Subcutaneous abdominal adipose tissue (tissue), 5 donors: ENCODE results near the gene BCL2.

Experiments
- H3K27ac ChIP-seq: one replicate; pipeline ENCODE4 v1.7.0; 2013; ENCODE audit warnings: low read depth, mild to moderate bottlenecking, inconsistent platforms, low read length, moderate library complexity
- H3K27me3 ChIP-seq, 5 donors: one replicate each; pipeline ENCODE4 v1.7.0; 2013; ENCODE audit warnings: low read length in 5 of 5, inconsistent platforms in 1 of 5; ENCODE audit not compliant: control insufficient read depth in 5 of 5, insufficient read depth in 4 of 5
- H3K36me3 ChIP-seq, 5 donors: one replicate each; pipeline ENCODE4 v1.7.0; 2013; ENCODE audit warnings: low read length in 5 of 5; ENCODE audit not compliant: control insufficient read depth in 5 of 5, insufficient read depth in 5 of 5
- H3K4me1 ChIP-seq, 5 donors: one replicate each; pipeline ENCODE4 v1.7.0; 2013; ENCODE audit warnings: low read length in 5 of 5, mild to moderate bottlenecking in 3 of 5, moderate library complexity in 1 of 5; ENCODE audit not compliant: control insufficient read depth in 5 of 5, insufficient read depth in 5 of 5
- H3K4me3 ChIP-seq, 5 donors: one replicate each; pipeline ENCODE4 v1.7.0; 2013; ENCODE audit warnings: low read length in 5 of 5, low read depth in 1 of 5
- H3K9ac ChIP-seq, 5 donors: one replicate each; pipeline ENCODE4 v1.7.0; 2013; ENCODE audit warnings: low read length in 5 of 5, mild to moderate bottlenecking in 4 of 5, moderate library complexity in 3 of 5
- H3K9me3 ChIP-seq, 5 donors: one replicate each; pipeline ENCODE4 v1.7.0; 2013; ENCODE audit warnings: low read length in 5 of 5; ENCODE audit not compliant: control insufficient read depth in 5 of 5
- donor health status: healthy.
- donor health status: healthy.
- donor health status: healthy.
- donor health status: healthy.
- donor health status: healthy.

Gene BCL2

GRCh38 chr18:63142594-63143225 lies 176.9 kb downstream of the BCL2 start:
- Histone ChIP-seq H3K4me3 (peak overlapping the region in 3 of 5 donors; percentile 5 to 19 (median 11)), H3K4me1 (peaks cover 4 to 78% (median 67%) of the 10 kb centered on the region in 5 donors), H3K9me3 (no peaks in the 10 kb centered on the region), H3K36me3 (no peaks in the 10 kb centered on the region), H3K27ac (peak overlapping the region; percentile 14), H3K27me3 (no peaks in the 10 kb centered on the region), H3K9ac (no peak overlapping the region)

GRCh38 chr18:63141778-63142176 lies 177.8 kb downstream of the BCL2 start:
- no peaks in the 10 kb centered on the region for H3K27me3 ChIP-seq
- no peaks in the 10 kb centered on the region for H3K36me3 ChIP-seq
- no peak overlapping the region for H3K27ac ChIP-seq
- H3K4me1 ChIP-seq: peaks cover 5 to 72% (median 61%) of the 10 kb centered on the region in 5 donors
- H3K9ac ChIP-seq: peak overlapping the region in 1 of 5 donors; percentile 35
- no peaks in the 10 kb centered on the region for H3K9me3 ChIP-seq
- no peak overlapping the region for H3K4me3 ChIP-seq

- no peak overlapping the region for H3K4me3 ChIP-seq
- H3K4me1 ChIP-seq: peaks cover 5 to 67% (median 55%) of the 10 kb centered on the region in 5 donors
- peak overlapping the region in 1 of 5 donors; percentile 35 for H3K9ac ChIP-seq
- no peaks in the 10 kb centered on the region for H3K9me3 ChIP-seq
- no peaks in the 10 kb centered on the region for H3K27me3 ChIP-seq
- H3K36me3 ChIP-seq: no peaks in the 10 kb centered on the region
- no peak overlapping the region for H3K27ac ChIP-seq
Measured at GRCh38 chr18:63140997-63141777, 178.4 kb downstream of the BCL2 start.

- H3K9me3 ChIP-seq: no peaks in the 10 kb centered on the region
- no peak overlapping the region for H3K4me3 ChIP-seq
- no peak overlapping the region for H3K27ac ChIP-seq
- no peaks in the 10 kb centered on the region for H3K27me3 ChIP-seq
- no peak overlapping the region for H3K9ac ChIP-seq
- no peaks in the 10 kb centered on the region for H3K36me3 ChIP-seq
- peaks cover 5 to 59% (median 43%) of the 10 kb centered on the region in 5 donors for H3K4me1 ChIP-seq
Measured at GRCh38 chr18:63140038-63140450, 179.5 kb downstream of the BCL2 start.

- Histone ChIP-seq H3K9me3 (no peaks in the 10 kb centered on the region), H3K4me1 (peaks cover 5 to 53% (median 42%) of the 10 kb centered on the region in 5 donors), H3K4me3 (peak overlapping the region in 4 of 5 donors; percentile 40 to 44 (median 43)), H3K9ac (peak overlapping the region in 2 of 5 donors; percentile 7 to 30), H3K36me3 (no peaks in the 10 kb centered on the region), H3K27me3 (no peaks in the 10 kb centered on the region), H3K27ac (peak overlapping the region; percentile 42)
Measured at GRCh38 chr18:63138436-63139340, 180.9 kb downstream of the BCL2 start.

- no peaks in the 10 kb centered on the region for H3K9me3 ChIP-seq
- H3K36me3 ChIP-seq: no peaks in the 10 kb centered on the region
- no peaks in the 10 kb centered on the region for H3K27me3 ChIP-seq
- peak overlapping the region in 1 of 5 donors; percentile 30 for H3K9ac ChIP-seq
- peaks cover 5 to 46% (median 36%) of the 10 kb centered on the region in 5 donors for H3K4me1 ChIP-seq
- H3K4me3 ChIP-seq: peak overlapping the region; percentile 0 to 44 (median 42)
- peak overlapping the region; percentile 42 for H3K27ac ChIP-seq
Measured at GRCh38 chr18:63137999-63138435, 181.6 kb downstream of the BCL2 start.

- no peaks in the 10 kb centered on the region for H3K27me3 ChIP-seq
- peaks cover 5 to 42% (median 31%) of the 10 kb centered on the region in 5 donors for H3K4me1 ChIP-seq
- H3K9ac ChIP-seq: no peak overlapping the region
- no peak overlapping the region for H3K27ac ChIP-seq
- no peaks in the 10 kb centered on the region for H3K36me3 ChIP-seq
- H3K9me3 ChIP-seq: no peaks in the 10 kb centered on the region
- H3K4me3 ChIP-seq: no peak overlapping the region
Measured at GRCh38 chr18:63135101-63135500, 184.5 kb downstream of the BCL2 start.

- peaks cover 0 to under 1% (median 0%) of the 10 kb centered on the region in 5 donors for H3K36me3 ChIP-seq
- peaks cover 2 to 45% (median 34%) of the 10 kb centered on the region in 5 donors for H3K4me1 ChIP-seq
- no peaks in the 10 kb centered on the region for H3K27me3 ChIP-seq
- H3K9me3 ChIP-seq: no peaks in the 10 kb centered on the region
- no peak overlapping the region for H3K9ac ChIP-seq
- no peak overlapping the region for H3K27ac ChIP-seq
- H3K4me3 ChIP-seq: no peak overlapping the region
Measured at GRCh38 chr18:63132819-63133200, 186.8 kb downstream of the BCL2 start.

GRCh38 chr18:63131959-63132818 lies 187.4 kb downstream of the BCL2 start:
- H3K4me1 ChIP-seq: peaks cover 2 to 43% (median 31%) of the 10 kb centered on the region in 5 donors
- H3K27ac ChIP-seq: peak overlapping the region; percentile 54
- peak overlapping the region in 1 of 5 donors; percentile 47 for H3K9ac ChIP-seq
- peaks cover 0 to 2% (median 0%) of the 10 kb centered on the region in 5 donors for H3K36me3 ChIP-seq
- H3K27me3 ChIP-seq: no peaks in the 10 kb centered on the region
- H3K9me3 ChIP-seq: no peaks in the 10 kb centered on the region
- no peak overlapping the region for H3K4me3 ChIP-seq
